NCI-H1436 treated with DMSO at 0.1 percent for 48 hours (cell line): Measurements from ENCODE around the gene CHPF.

Experiments
- DNase-seq: peaks from one replicate; lab custom pipeline; 2025; lab: John Stamatoyannopoulos, UW

The CHPF gene

DNA sequence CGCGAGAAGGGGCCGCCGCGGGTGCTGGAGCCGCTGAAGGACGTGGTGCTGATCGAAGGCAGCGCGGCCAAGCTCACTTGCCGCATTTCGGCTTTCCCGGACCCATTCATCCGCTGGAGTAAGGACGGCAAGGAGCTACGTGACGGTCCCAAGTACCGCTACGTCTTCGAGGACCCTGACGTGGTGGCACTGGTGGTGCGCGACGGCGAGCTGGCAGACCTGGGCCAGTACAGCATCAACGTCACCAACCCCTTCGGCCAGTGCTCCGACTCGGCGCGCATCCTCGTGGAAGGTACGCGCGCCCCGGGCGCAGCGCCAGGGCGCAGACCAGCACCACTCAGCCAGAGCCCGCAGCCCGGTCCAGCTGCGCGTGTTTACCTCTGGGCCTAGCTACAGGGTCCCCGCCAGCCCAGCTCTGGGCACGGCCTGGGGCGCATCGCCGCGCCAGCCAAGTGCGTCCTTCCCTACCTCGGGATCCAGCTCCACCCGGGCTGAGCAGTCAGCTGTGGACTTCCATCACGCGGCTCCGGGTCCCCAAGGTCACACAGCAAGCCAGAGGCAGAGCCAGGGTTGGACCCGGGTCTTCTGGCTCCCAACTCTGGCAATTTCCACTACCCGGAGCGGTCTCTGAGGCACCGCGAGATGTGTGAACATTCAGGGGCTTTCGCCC is 46.6 kb downstream of the CHPF start:
- DNase-seq: no peak

DNA sequence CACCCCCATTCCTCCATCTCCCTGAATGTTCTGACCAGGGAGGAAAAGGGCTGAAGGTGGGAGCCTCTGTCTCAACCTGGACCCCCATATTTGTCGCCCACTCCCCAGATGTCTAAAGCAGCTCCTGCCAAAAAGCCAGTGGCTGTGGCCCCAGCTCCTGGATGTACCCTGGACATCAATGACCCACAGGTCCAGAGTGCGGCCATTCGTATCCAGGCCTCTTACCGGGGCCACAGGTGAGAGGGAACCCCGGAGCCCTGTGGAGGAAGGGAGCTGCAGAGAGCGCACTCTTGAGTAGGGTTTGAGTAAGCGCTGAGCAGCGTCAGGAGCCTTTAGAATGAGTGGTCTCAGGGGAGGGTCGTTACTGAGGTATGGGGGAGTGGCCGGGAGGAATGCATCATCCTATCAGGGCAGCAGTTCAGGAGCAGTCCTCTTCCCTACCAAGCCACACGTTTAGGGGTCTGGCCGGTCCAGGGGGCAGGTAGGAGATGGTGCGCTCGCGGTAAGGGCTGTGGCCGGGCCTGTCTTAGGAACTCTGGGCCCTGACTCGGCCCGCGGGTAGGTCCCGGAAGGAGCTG is 47.3 kb downstream of the CHPF start:
- peak; percentile 11 for DNase-seq

- no peak for DNase-seq
Observed at GRCh38 chr2:219495531-219496122, 48.0 kb downstream of the CHPF start.

DNA sequence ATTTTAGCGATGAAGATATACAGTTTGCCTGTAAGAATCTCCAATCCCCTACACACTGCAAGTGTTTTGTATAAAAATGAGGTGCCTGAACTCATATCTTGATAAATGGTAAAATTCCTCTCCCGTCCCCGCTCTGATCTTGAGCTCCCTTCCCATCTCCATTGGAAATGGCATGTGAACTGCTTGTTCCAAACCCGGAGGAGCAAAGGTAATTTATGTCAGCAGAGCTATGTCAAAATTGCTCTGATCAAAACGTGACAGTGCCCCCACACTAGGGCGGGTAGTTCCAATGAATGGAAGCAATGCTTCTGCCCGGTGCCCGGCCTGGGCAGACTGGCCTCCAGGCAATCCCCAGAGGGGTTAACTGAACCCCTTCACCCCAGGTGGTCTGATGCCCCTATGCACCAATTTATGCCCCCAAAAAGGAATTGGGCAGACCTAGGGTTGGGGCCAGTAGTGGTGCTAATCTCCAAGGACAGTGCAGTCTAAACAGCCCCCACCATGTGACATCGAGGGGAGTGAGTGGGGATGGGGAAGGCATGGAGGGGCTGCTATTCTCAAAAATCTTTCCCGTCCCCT is 48.6 kb downstream of the CHPF start:
- no peak for DNase-seq

DNA sequence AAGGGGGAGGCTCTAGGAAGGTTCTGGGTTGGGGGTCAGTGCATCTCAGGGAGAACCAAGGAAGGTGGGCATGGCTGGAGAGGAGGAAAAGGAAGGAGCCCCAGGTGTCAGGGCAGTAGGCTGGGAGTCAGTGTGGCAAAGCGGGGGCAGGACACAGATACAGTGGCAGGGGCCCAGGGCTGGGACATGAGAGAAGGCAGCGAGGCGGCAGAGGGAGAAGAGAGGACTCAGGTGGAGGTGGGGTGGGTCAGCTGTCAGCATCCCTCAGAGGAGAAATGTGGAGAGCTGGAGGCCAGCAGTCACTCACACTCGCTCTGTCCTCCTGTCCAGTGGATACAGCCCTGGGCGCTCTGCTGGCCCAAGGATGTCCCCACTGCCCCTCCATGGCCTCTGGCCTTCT is 50.5 kb downstream of the CHPF start:
- DNase-seq: no peak

- no peak for DNase-seq
Observed at GRCh38 chr2:219492575-219492974, 51.0 kb downstream of the CHPF start.

DNA sequence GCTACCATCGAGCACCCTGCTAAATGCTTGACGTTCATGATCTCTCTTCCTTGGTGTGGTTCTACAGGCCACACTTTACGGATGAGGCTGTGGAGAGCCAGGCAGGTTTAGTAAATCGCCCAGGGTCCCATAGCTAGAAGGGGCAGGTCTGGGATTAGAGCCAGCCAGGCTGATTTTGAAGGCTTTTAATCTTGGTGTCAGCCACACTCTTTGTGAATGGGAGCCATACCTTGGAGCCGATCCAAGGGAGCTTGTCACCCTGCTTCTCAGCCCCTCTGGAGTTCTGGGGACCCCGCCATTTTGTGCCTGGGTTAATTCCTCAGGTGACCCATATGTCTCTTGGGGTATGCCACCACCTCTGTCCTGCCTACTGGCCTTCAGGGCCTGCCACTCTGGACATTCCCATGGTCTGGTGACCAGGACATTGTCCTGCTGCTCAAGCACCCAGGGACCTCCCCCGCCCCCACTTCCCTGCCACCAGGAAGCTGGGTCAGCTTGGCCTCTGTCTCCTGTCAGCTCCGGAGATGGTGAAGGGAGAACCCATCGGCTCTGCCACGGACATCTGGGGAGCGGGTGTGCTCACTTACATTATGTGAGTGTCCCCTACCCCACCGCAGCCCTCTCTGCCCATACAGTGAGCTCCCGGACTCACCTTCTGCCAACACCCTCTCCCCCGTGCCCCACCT is 52.2 kb downstream of the CHPF start:
- DNase-seq: no peak

GRCh38 chr2:219490600-219491130 is 52.9 kb downstream of the CHPF start:
- no peak for DNase-seq

- no peak for DNase-seq
Observed at GRCh38 chr2:219490186-219490585, 53.4 kb downstream of the CHPF start.

GRCh38 chr2:219489315-219489714 is 54.3 kb downstream of the CHPF start:
- DNase-seq: no peak
